RWPE2 (cell line): Measurements from ENCODE around the gene WWOX.

Experiments
- ATAC-seq: fragments of 200-7000 bp; cut with Tn5 transposase; 3 replicates; pipeline ENCODE4 v1.9.1; 2021; ENCODE audit warnings: low read depth
- DNase-seq: peaks from one replicate; pipeline ENCODE4 v3.0.0-alpha.2; 2020; ENCODE audit warnings: low spot score
- H3K27ac ChIP-seq: fragments of 450-650 bp; 2 replicates; pipeline ENCODE4 v1.5.1; 2017; ENCODE audit warnings: mild to moderate bottlenecking; ENCODE audit not compliant: poor library complexity, severe bottlenecking
- H3K27me3 ChIP-seq: fragments of 250-450 bp; sonication (Bioruptor Pico); 2 replicates; pipeline ENCODE4 v1.5.1; 2021; ENCODE audit warnings: mild to moderate bottlenecking, moderate library complexity; ENCODE audit not compliant: insufficient read depth, poor library complexity, severe bottlenecking
- H3K36me3 ChIP-seq: fragments of 250-450 bp; sonication (Bioruptor Pico); 2 replicates; pipeline ENCODE4 v1.5.1; 2020; ENCODE audit warnings: low read depth, mild to moderate bottlenecking, moderate library complexity
- H3K4me1 ChIP-seq: fragments of 250-450 bp; sonication (Bioruptor Pico); 2 replicates; pipeline ENCODE4 v1.5.1; 2021; ENCODE audit warnings: mild to moderate bottlenecking, moderate library complexity; ENCODE audit not compliant: insufficient read depth, poor library complexity, severe bottlenecking
- H3K4me3 ChIP-seq: fragments of 250-450 bp; sonication (Bioruptor Pico); 2 replicates; pipeline ENCODE4 v1.5.1; 2021; ENCODE audit warnings: mild to moderate bottlenecking, moderate library complexity; ENCODE audit not compliant: severe bottlenecking
- H3K9me3 ChIP-seq: fragments of 250-450 bp; sonication (Bioruptor Pico); 2 replicates; pipeline ENCODE4 v1.5.1; 2021; ENCODE audit warnings: mild to moderate bottlenecking, moderate library complexity; ENCODE audit not compliant: severe bottlenecking
- TF ChIP-seq, protein P1 (sequence below): fragments of 450-650 bp; IDR thresholded peaks from one replicate; pipeline ENCODE4 v1.5.1; 2017; ENCODE audit warnings: mild to moderate bottlenecking, moderate library complexity; ENCODE audit not compliant: poor library complexity, severe bottlenecking

Gene WWOX

DNA sequence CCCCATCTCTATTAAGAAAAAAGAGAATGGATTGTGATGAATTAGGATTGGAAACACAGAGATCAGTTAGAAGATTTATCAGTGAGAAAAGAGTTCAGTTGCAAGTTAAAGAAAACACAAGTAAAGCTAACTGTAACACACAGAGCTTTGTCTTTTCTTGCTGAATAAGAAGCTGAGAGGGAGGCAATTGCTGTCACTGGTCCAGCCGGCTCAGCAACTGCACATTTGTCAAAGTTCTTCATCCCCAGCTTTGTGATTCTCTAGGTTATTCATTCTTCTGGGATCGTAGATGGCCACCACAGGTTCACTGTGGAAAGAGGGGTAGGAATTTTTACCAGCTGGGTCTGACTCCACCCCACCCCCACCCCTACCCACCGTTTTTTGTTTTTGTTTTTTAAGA, 615.7 kb downstream of the WWOX start:
- TF ChIP-seq, protein P1, sequence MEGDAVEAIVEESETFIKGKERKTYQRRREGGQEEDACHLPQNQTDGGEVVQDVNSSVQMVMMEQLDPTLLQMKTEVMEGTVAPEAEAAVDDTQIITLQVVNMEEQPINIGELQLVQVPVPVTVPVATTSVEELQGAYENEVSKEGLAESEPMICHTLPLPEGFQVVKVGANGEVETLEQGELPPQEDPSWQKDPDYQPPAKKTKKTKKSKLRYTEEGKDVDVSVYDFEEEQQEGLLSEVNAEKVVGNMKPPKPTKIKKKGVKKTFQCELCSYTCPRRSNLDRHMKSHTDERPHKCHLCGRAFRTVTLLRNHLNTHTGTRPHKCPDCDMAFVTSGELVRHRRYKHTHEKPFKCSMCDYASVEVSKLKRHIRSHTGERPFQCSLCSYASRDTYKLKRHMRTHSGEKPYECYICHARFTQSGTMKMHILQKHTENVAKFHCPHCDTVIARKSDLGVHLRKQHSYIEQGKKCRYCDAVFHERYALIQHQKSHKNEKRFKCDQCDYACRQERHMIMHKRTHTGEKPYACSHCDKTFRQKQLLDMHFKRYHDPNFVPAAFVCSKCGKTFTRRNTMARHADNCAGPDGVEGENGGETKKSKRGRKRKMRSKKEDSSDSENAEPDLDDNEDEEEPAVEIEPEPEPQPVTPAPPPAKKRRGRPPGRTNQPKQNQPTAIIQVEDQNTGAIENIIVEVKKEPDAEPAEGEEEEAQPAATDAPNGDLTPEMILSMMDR: no peak
- DNase-seq: no peak

DNA sequence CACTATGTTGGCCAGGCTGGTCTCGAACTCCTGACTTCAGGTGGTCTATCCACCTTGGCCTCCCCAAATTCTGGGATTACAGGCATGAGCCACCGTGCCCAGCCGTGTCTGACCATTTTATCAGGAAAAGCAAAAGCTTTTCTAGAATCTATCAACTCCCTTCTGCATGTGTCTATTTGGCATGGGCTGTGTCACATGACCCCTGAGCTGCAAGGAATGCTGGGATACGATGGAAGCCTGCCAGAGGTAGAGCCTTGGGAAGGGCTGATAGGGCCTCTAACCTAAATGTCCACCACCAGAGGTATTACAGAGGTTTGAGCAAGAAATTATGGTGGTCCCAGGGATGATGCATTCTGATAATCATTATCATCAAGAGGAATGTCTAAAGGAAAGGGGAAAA, 616.2 kb downstream of the WWOX start:
- H3K4me1 ChIP-seq: no peaks in the 10 kb centered on the region
- no peak overlapping the region for H3K27ac ChIP-seq
- DNase-seq: no peak
- ATAC-seq: no peak
- no peaks in the 10 kb centered on the region for H3K27me3 ChIP-seq
- TF ChIP-seq, protein P1: no peak
- H3K4me3 ChIP-seq: no peak overlapping the region
- H3K36me3 ChIP-seq: no peaks in the 10 kb centered on the region
- H3K9me3 ChIP-seq: no peaks in the 10 kb centered on the region

More for the DNA sequence above, 615.7 kb downstream of the WWOX start:
- H3K27me3 ChIP-seq: no peaks in the 10 kb centered on the region
- H3K36me3 ChIP-seq: no peaks in the 10 kb centered on the region
- no peaks in the 10 kb centered on the region for H3K9me3 ChIP-seq
- H3K4me1 ChIP-seq: no peaks in the 10 kb centered on the region
- no peak overlapping the region for H3K4me3 ChIP-seq
- no peak overlapping the region for H3K27ac ChIP-seq
- ATAC-seq: no peak

DNA sequence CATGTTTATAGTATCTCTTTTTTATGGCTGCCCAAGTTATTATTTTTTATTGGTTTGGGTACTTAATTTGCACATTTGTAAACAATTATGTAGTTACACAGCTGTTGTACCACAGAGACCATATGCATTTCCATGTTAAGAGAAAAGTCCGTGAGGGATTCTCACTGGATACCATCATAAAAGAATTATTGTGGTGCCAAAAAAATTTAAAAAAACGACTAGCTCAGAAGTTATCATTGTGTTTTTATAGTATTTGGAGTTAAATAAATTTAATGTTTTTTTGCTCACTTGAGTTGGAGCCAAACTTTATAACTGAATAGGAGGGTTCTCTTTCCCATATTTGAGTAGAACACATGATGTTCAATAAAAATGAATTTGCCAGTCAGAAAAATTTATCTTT, 618.7 kb downstream of the WWOX start:
- TF ChIP-seq, protein P1: no peak
- H3K27me3 ChIP-seq: no peaks in the 10 kb centered on the region
- no peak for ATAC-seq
- H3K4me1 ChIP-seq: no peaks in the 10 kb centered on the region
- no peak overlapping the region for H3K27ac ChIP-seq
- no peaks in the 10 kb centered on the region for H3K9me3 ChIP-seq
- H3K36me3 ChIP-seq: no peaks in the 10 kb centered on the region
- no peak overlapping the region for H3K4me3 ChIP-seq
- no peak for DNase-seq

DNA sequence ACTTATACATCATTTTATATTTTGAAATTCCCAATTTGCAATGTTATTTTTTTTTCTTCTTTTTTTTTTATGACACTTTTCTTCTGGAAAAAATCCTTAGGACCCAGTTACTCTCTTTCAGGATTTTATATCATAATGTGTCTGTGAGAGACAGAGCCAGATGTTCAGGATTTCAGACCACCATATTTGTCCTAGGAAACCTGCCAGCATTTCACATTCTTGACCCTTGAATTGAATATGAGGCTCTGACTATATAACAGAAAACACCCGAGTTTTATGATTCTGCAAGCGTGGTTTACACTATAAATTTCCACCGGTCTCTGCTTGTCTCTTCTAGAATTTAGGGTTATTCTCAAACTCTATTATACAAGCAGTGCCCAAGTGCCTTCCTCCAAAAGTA, 621.0 kb downstream of the WWOX start:
- H3K36me3 ChIP-seq: no peaks in the 10 kb centered on the region
- H3K4me3 ChIP-seq: no peak overlapping the region
- DNase-seq: no peak
- H3K9me3 ChIP-seq: no peaks in the 10 kb centered on the region
- H3K27me3 ChIP-seq: no peaks in the 10 kb centered on the region
- TF ChIP-seq, protein P1: no peak
- H3K27ac ChIP-seq: no peak overlapping the region
- no peak for ATAC-seq
- H3K4me1 ChIP-seq: no peaks in the 10 kb centered on the region

DNA sequence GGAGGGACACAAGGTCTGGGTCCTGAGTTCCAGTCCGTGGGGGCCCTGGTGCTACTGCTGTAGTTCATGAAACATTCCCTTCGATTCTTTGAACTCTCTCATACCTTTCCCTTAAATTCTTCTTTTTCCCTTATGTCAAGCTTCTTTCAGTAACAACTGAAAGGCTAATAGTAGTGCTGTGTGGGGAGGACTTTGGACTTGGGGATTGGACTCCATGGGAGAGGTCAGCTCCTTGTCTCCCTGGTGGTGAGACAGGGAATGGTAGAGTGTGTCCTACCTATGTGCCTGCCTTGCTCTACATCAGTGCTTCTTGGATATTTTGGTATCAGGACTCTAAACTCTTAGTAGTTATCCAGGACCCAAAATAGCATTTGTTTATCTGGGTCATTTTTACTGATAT, 628.1 kb downstream of the WWOX start:
- no peaks in the 10 kb centered on the region for H3K27me3 ChIP-seq
- H3K27ac ChIP-seq: no peak overlapping the region
- ATAC-seq: no peak
- no peaks in the 10 kb centered on the region for H3K4me1 ChIP-seq
- H3K36me3 ChIP-seq: no peaks in the 10 kb centered on the region
- TF ChIP-seq, protein P1: no peak
- H3K9me3 ChIP-seq: no peaks in the 10 kb centered on the region
- no peak for DNase-seq
- H3K4me3 ChIP-seq: no peak overlapping the region
